ENCODE results near the gene PPM1K. TPM values are rescaled to one million over a fixed set of nuclear protein-coding genes. Genes with fewer than 3 reads are reported as not detected.

Gene PPM1K
- total and polyA plus RNA-seq, 2 donors (not counting 3 experiments of a cell fraction or from before 2014, with no cell fraction given), result 4.0 to 8.6 TPM

GRCh38 chr4:88320780-88321373 is 36.5 kb upstream of the PPM1K start:
- peak overlapping the region; percentile 88 for H2AFZ ChIP-seq (ENCODE audit: low read depth, low read length)
- H3K79me2 ChIP-seq (ENCODE audit: control insufficient read depth, insufficient read depth, low read length), result no peaks in the 10 kb centered on the region
- intact Hi-C loops (cut with micrococcal nuclease), result no loop called here
- no TSS peak for BruUV-seq (replicated peaks)
- H3K9me3 ChIP-seq (replicated peaks; ENCODE audit: control insufficient read depth, insufficient read depth, low read length), result no peaks in the 10 kb centered on the region
- H4K20me1 ChIP-seq (replicated peaks; ENCODE audit: control insufficient read depth, extremely low read depth, insufficient read depth, low read length), result no peaks in the 10 kb centered on the region
- H3K36me3 ChIP-seq (ENCODE audit: control insufficient read depth in 2 of 2, extremely low read depth in 1 of 2, insufficient read depth in 2 of 2, low read length in 2 of 2), result no peaks in the 10 kb centered on the region
- DNase-seq (ENCODE audit: low read depth, low spot score) (peak; percentile 4), FAIRE-seq (no peak)
- ChIA-PET POLR2A (no interaction called here), CTCF (interaction anchor here (0.6 to 2.0 kb wide), 12 partner anchors 10 to 966 kb away, joined by 3 to 12 read pairs (median 4); partner anchors contain the start of gene PPM1K)
- no peak overlapping the region for H3K4me3 ChIP-seq (replicated peaks in 1 of 3; ENCODE audit: insufficient read depth in 1 of 3, low read depth in 1 of 3, low read length in 3 of 3)
- no peak for TF ChIP-seq POLR2AphosphoS5 (IDR thresholded peaks at IDR 0.05; ENCODE audit: insufficient read depth, low read depth, low read length)
- no peak for TF ChIP-seq EZH2 (IDR thresholded peaks at IDR 0.05; ENCODE audit: borderline replicate concordance, low read depth, low read length, severe bottlenecking)
- no peak for TF ChIP-seq MYC (IDR thresholded peaks at IDR 0.05; ENCODE audit: low read depth, low read length)
- TF ChIP-seq, protein P1, sequence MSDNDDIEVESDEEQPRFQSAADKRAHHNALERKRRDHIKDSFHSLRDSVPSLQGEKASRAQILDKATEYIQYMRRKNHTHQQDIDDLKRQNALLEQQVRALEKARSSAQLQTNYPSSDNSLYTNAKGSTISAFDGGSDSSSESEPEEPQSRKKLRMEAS (IDR thresholded peaks at IDR 0.05; ENCODE audit: insufficient read depth, insufficient read length), result no peak
- TF ChIP-seq POLR2A (IDR thresholded peaks at IDR 0.05; ENCODE audit: low read depth, low read length), result no peak
- no peak for TF ChIP-seq GATA2 (IDR thresholded peaks at IDR 0.05; ENCODE audit: insufficient read depth, insufficient read length, low read depth, low read length)
- TF ChIP-seq FOS (IDR thresholded peaks at IDR 0.05; ENCODE audit: borderline replicate concordance, insufficient read depth, low read length), result no peak
- TF ChIP-seq, protein P2, sequence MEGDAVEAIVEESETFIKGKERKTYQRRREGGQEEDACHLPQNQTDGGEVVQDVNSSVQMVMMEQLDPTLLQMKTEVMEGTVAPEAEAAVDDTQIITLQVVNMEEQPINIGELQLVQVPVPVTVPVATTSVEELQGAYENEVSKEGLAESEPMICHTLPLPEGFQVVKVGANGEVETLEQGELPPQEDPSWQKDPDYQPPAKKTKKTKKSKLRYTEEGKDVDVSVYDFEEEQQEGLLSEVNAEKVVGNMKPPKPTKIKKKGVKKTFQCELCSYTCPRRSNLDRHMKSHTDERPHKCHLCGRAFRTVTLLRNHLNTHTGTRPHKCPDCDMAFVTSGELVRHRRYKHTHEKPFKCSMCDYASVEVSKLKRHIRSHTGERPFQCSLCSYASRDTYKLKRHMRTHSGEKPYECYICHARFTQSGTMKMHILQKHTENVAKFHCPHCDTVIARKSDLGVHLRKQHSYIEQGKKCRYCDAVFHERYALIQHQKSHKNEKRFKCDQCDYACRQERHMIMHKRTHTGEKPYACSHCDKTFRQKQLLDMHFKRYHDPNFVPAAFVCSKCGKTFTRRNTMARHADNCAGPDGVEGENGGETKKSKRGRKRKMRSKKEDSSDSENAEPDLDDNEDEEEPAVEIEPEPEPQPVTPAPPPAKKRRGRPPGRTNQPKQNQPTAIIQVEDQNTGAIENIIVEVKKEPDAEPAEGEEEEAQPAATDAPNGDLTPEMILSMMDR (IDR thresholded peaks at IDR 0.05; ENCODE audit: extremely low read depth in 1 of 2, insufficient read depth in 1 of 2, low read depth in 1 of 2, low read length in 2 of 2), result no peak
- no peak for TF ChIP-seq JUN (IDR thresholded peaks at IDR 0.05; ENCODE audit: borderline replicate concordance, insufficient read depth, insufficient read length, low read depth)
- no peak overlapping the region for H3K27ac ChIP-seq (ENCODE audit: insufficient read depth, low read depth, low read length)
- H3K4me1 ChIP-seq (ENCODE audit: control insufficient read depth, extremely low read depth, insufficient read depth, low read length), result peaks cover 4% of the 10 kb centered on the region
- dilution Hi-C loops (cut with MboI; ENCODE audit: extremely low pct_ligation_motif_present, low sequenced_read_pairs), result no loop called here
- no peaks in the 10 kb centered on the region for H3K27me3 ChIP-seq (ENCODE audit: control insufficient read depth in 2 of 2, insufficient read depth in 2 of 2, low read length in 2 of 2)
- H3K9ac ChIP-seq (replicated peaks; ENCODE audit: extremely low read depth, insufficient read depth, low read length), result no peak overlapping the region
- H3K9me1 ChIP-seq (replicated peaks; ENCODE audit: control insufficient read depth, extremely low read depth, insufficient read depth, low read length), result no peaks in the 10 kb centered on the region
- H3K4me2 ChIP-seq (ENCODE audit: insufficient read depth, low read length), result no peak overlapping the region
